Measurements from ENCODE around the gene HOMER3.

DNA sequence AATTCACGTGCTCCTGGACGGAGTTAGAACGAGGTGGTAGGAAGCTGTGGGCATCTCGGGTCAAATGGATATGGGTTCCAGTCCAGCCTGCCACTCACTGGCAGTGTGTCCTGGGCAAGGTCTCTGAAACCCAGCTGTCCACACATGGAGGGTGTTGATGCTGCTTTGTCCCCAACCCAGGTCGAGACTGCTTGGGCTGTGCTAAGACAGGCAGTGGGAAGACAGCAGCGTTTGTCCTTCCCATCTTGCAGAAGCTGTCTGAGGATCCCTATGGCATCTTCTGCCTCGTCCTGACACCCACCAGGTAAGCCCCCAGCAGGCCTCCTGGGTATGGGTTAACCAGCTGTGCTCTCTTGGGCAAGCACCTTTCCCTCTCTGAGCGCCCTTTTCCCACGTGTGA lies 20.6 kb downstream of the HOMER3 start:
- TF ChIP-seq, protein P1, sequence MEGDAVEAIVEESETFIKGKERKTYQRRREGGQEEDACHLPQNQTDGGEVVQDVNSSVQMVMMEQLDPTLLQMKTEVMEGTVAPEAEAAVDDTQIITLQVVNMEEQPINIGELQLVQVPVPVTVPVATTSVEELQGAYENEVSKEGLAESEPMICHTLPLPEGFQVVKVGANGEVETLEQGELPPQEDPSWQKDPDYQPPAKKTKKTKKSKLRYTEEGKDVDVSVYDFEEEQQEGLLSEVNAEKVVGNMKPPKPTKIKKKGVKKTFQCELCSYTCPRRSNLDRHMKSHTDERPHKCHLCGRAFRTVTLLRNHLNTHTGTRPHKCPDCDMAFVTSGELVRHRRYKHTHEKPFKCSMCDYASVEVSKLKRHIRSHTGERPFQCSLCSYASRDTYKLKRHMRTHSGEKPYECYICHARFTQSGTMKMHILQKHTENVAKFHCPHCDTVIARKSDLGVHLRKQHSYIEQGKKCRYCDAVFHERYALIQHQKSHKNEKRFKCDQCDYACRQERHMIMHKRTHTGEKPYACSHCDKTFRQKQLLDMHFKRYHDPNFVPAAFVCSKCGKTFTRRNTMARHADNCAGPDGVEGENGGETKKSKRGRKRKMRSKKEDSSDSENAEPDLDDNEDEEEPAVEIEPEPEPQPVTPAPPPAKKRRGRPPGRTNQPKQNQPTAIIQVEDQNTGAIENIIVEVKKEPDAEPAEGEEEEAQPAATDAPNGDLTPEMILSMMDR (IDR thresholded peaks at IDR 0.05) = no peak
- no peak for TF ChIP-seq POLR2A (IDR thresholded peaks at IDR 0.05)
